22Rv1 (cell line): ENCODE results near the gene PTDSS2.

Experiments used
- CTCF ChIP-seq: fragments of 450-650 bp; IDR thresholded peaks from 2 replicates; pipeline ENCODE4 v1.5.1; 2017; ENCODE audit warnings: mild to moderate bottlenecking
- ZFX ChIP-seq: fragments of 450-650 bp; IDR thresholded peaks from 2 replicates; pipeline ENCODE4 v1.6.1; 2017; ENCODE audit warnings: antibody characterized with exemption, borderline replicate concordance

- no peak for TF ChIP-seq CTCF
- no peak for TF ChIP-seq ZFX
These were observed 5.5 kb upstream of the PTDSS2 start for GRCh38 chr11:444396-445144.
